IMR-90 (cell line): ENCODE data around the gene GTF2H4. TPM values are rescaled to one million over a fixed set of nuclear protein-coding genes. Genes with fewer than 3 reads are reported as not detected.

Experiments
- ATAC-seq: fragments of 200-7000 bp; cut with Tn5 transposase; 2 replicates; pipeline ENCODE4 v1.9.1; 2020; ENCODE audit warnings: low read depth, mild to moderate bottlenecking, moderate library complexity
- BruUV-seq: library from RNA; stranded (reverse); fragments of 400-500 nt; replicated peaks from 2 replicates; lab custom pipeline; 2021; lab: Mats Ljungman, UMichigan
- CTCF ChIA-PET: fragments of 300-600 bp; formaldehyde crosslinking; extraction: SDS; loops from one replicate; lab custom pipeline; 2021; ENCODE audit warnings: antibody characterized with exemption; lab: Yijun Ruan, JAX
- POLR2A ChIA-PET: fragments of 300-600 bp; sonication (Branson Sonifier 250); formaldehyde crosslinking; loops from one replicate; lab custom pipeline; 2022; ENCODE audit warnings: antibody characterized with exemption; ENCODE audit not compliant: unreplicated experiment; lab: Charles Lee
- DNase-seq: peaks from one replicate; pipeline ENCODE4 v3.0.0; 2013
- H2AFZ ChIP-seq: replicated peaks from 2 replicates; pipeline ENCODE3; 2013; ENCODE audit warnings: low read length, mild to moderate bottlenecking; ENCODE audit not compliant: poor library complexity
- H2AK5ac ChIP-seq: 2 replicates; pipeline ENCODE4 v1.6.1; 2013; ENCODE audit warnings: low read depth, low read length, inconsistent platforms
- H2AK9ac ChIP-seq: replicated peaks from 2 replicates; pipeline ENCODE3; 2013; ENCODE audit warnings: mild to moderate bottlenecking, low read depth, low read length, moderate library complexity; ENCODE audit not compliant: poor library complexity
- H2BK120ac ChIP-seq: 2 replicates; pipeline ENCODE4 v1.6.1; 2013; ENCODE audit warnings: low read depth, low read length, inconsistent platforms
- H2BK15ac ChIP-seq: 3 replicates; pipeline ENCODE4 v1.6.1; 2013; ENCODE audit warnings: low read depth, low read length, inconsistent platforms
- H2BK20ac ChIP-seq: 2 replicates; pipeline ENCODE4 v1.6.1; 2013; ENCODE audit warnings: low read depth, mild to moderate bottlenecking, inconsistent platforms, low read length, moderate library complexity
- H2BK5ac ChIP-seq: 2 replicates; pipeline ENCODE4 v1.6.1; 2013; ENCODE audit warnings: mild to moderate bottlenecking, low read depth, low read length, inconsistent platforms; ENCODE audit not compliant: poor library complexity, severe bottlenecking
- H3K14ac ChIP-seq: replicated peaks from 2 replicates; pipeline ENCODE4 v1.6.1; 2013; ENCODE audit warnings: low read depth, low read length, inconsistent platforms
- H3K18ac ChIP-seq: 2 replicates; pipeline ENCODE4 v1.6.1; 2013; ENCODE audit warnings: low read depth, low read length, control low read depth
- H3K23ac ChIP-seq: 2 replicates; pipeline ENCODE4 v1.6.1; 2013; ENCODE audit warnings: low read depth, low read length, inconsistent platforms
- H3K27ac ChIP-seq: 2 replicates; pipeline ENCODE4 v1.5.1; 2013; ENCODE audit warnings: mild to moderate bottlenecking, control low read depth, low read length; ENCODE audit not compliant: insufficient read depth
- H3K27me3 ChIP-seq: 2 replicates; pipeline ENCODE4 v1.6.1; 2013; ENCODE audit warnings: low read length; ENCODE audit not compliant: control insufficient read depth, insufficient read depth
- H3K36me3 ChIP-seq: 2 replicates; pipeline ENCODE4 v1.6.1; 2013; ENCODE audit warnings: low read length, mixed read lengths; ENCODE audit not compliant: control insufficient read depth, insufficient read depth
- H3K4ac ChIP-seq: 2 replicates; pipeline ENCODE4 v1.6.1; 2013; ENCODE audit warnings: low read depth, low read length, inconsistent platforms
- H3K4me1 ChIP-seq: 2 replicates; pipeline ENCODE4 v1.6.1; 2013; ENCODE audit warnings: low read length, mixed read lengths; ENCODE audit not compliant: control insufficient read depth, insufficient read depth
- H3K4me2 ChIP-seq: 2 replicates; pipeline ENCODE4 v1.6.1; 2013; ENCODE audit warnings: low read depth, mild to moderate bottlenecking, control low read depth, low read length, moderate library complexity
- H3K4me3 ChIP-seq: 2 replicates; pipeline ENCODE4 v1.5.1; 2013; ENCODE audit warnings: low read depth, mild to moderate bottlenecking, control low read depth, low read length, moderate library complexity; ENCODE audit not compliant: insufficient read depth
- H3K56ac ChIP-seq: 2 replicates; pipeline ENCODE4 v1.6.1; 2013; ENCODE audit warnings: low read length, inconsistent platforms; ENCODE audit not compliant: insufficient read depth; ENCODE audit errors: extremely low read depth
- H3K79me1 ChIP-seq, 2 experiments: 2 replicates each; pipeline ENCODE4 v1.6.1; 2013; ENCODE audit warnings: low read length in 2 of 2, inconsistent platforms in 1 of 2, low read depth in 1 of 2
- H3K9ac ChIP-seq: 2 replicates; pipeline ENCODE4 v1.6.1; 2013; ENCODE audit warnings: low read depth, low read length, control low read depth
- H3K9me1 ChIP-seq: 2 replicates; pipeline ENCODE4 v1.6.1; 2013; ENCODE audit warnings: low read length, inconsistent platforms; ENCODE audit not compliant: insufficient read depth
- H3K9me3 ChIP-seq: 2 replicates; pipeline ENCODE4 v1.6.1; 2013; ENCODE audit warnings: low read length; ENCODE audit not compliant: control insufficient read depth, insufficient read depth
- H4K20me1 ChIP-seq: 2 replicates; pipeline ENCODE4 v1.6.1; 2013; ENCODE audit warnings: low read length, inconsistent platforms; ENCODE audit not compliant: insufficient read depth
- H4K5ac ChIP-seq: 2 replicates; pipeline ENCODE4 v1.6.1; 2013; ENCODE audit warnings: mild to moderate bottlenecking, low read depth, low read length, control low read depth
- H4K8ac ChIP-seq, 2 experiments: 2 replicates each; pipeline ENCODE4 v1.6.1; 2013; ENCODE audit warnings: low read depth in 2 of 2, low read length in 2 of 2, control low read depth in 1 of 2, inconsistent platforms in 1 of 2
- H4K91ac ChIP-seq: 2 replicates; pipeline ENCODE4 v1.6.1; 2013; ENCODE audit warnings: low read depth, low read length, inconsistent platforms; ENCODE audit not compliant: insufficient read depth
- WGBS, 2 experiments: methylation state at CpG; one replicate each; pipeline versions ENCODE4 v1.1.5 to v1.1.7; 2013; ENCODE audit warnings: missing lambda C conversion rate in 2 of 2; ENCODE audit not compliant: insufficient read length in 1 of 2; ENCODE audit errors: extremely low coverage in 2 of 2; 5-methylcytosine and 5-hydroxymethylcytosine counted together
- dilution Hi-C: fragments of 300-500 bp; cut with HindIII; formaldehyde crosslinking; loops from one replicate; pipeline ENCODE4 v1.14.3; 2018; ENCODE audit warnings: low sequenced_read_pairs; ENCODE audit not compliant: unreplicated experiment
- in situ Hi-C: fragments of 300-500 bp; cut with MboI; formaldehyde crosslinking; loops from 3 replicates; pipeline ENCODE4 v1.14.3; 2019; ENCODE audit warnings: low sequenced_read_pairs, inconsistent platforms, mixed read lengths
- intact Hi-C: fragments of 100-400 bp; cut with micrococcal nuclease; formaldehyde crosslinking; loops from 2 replicates; pipeline ENCODE4 v1.10.0; 2022
- polyA plus RNA-seq, 3 experiments: library from polyadenylated mRNA; depleted of rRNA; stranded (reverse); fragments of >200 nt; gene quantifications; 2 replicates each; pipeline ENCODE4 v1.2.3, GENCODE V29; 2012; ENCODE audit warnings: low replicate concordance in 1 of 3
- total RNA-seq: library from RNA; depleted of rRNA; stranded (reverse); fragments of >200 nt; gene quantifications from 2 replicates; pipeline ENCODE4 v1.2.3, GENCODE V29; 2012
- TF ChIP-seq, protein P1 (sequence below): conservative IDR thresholded peaks from 2 replicates; pipeline ENCODE4 v1.5.1; 2012; ENCODE audit warnings: mild to moderate bottlenecking, low read depth, low read length, improper control_type of control experiment

Gene GTF2H4
- total and polyA plus RNA-seq, 2 of the 4 experiments (the other 2 are of a cell fraction): 13.4 to 30.8 TPM

DNA sequence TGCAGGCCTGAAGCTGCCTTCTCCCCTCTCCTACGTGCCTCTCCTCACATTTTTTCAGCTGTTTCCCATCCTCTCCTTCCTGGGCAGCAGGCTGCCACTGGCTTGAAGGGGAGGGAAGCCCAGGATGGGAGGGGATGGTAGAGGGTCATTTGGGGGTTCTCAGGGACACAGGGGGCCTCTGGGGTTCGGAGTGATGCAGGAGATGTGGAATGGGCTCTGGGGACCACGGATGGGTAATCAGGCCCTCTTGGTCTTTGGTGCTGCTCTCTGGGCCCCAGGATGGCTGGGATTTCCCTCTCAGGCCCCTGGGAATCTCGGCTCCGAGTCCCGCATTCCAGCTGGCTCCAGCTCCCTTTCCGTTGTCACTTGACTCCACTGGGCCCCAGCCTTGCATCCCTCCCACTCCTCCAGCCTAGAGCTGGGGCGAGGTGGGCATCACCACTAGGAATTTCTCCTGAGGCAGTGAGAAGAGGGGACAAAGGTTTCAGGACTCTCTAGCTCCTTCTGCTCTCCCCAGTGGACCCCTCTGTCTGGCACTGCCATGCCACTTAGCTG, 25.7 kb upstream of the GTF2H4 start:
- Histone ChIP-seq H3K27ac (peak overlapping the region; percentile 50), H3K9ac (peak overlapping the region; percentile 32; the same call in 1 of the 2 replicates), H2BK120ac (peak overlapping the region; percentile 89), H2AK9ac (peak overlapping the region; percentile 86), H3K18ac (peak overlapping the region; percentile 66), H4K20me1 (no peaks in the 10 kb centered on the region), H3K4ac (peak overlapping the region; percentile 91), H2BK20ac (peak overlapping the region; percentile 71; the same call in 1 of the 2 replicates), H3K14ac (peak overlapping the region; percentile 93), H3K36me3 (no peaks in the 10 kb centered on the region), H3K9me3 (no peaks in the 10 kb centered on the region), H3K4me1 (peaks cover 41% of the 10 kb centered on the region), H4K91ac (peak overlapping the region; percentile 91), H2BK15ac (peak overlapping the region; percentile 60; the same call in 2 of the 3 replicates), H3K4me2 (peak overlapping the region; percentile 32), H4K8ac (peak overlapping the region; percentile 71 to 85), H3K9me1 (peaks cover 15% of the 10 kb centered on the region), H3K23ac (peak overlapping the region; percentile 35; the same call in 1 of the 2 replicates), H2BK5ac (peak overlapping the region; percentile 74), H2AK5ac (peak overlapping the region; percentile 69), H2AFZ (peak overlapping the region; percentile 90), H3K79me1 (peaks cover 21 to 29% of the 10 kb centered on the region in 2 experiments), H3K56ac (peak overlapping the region; percentile 16; the same call in 1 of the 2 replicates), H3K4me3 (no peak overlapping the region), H3K27me3 (no peaks in the 10 kb centered on the region), H4K5ac (peak overlapping the region; percentile 48)
- in situ Hi-C loops: no loop called here
- ChIA-PET CTCF (interaction anchor here (1.0 to 1.5 kb wide), 4 partner anchors 38 to 60 kb away, joined by 4 to 6 read pairs (median 4); no protein-coding TSS in a partner anchor), POLR2A (interaction anchor here (0.6 to 1.2 kb wide), 2 partner anchors 14 to 138 kb away, joined by 3 read pairs; partner anchors contain the start of gene IER3)
- intact Hi-C loops: no loop called here
- 63% methylated on average over 1 of the region's 8 CpGs; no CpG with 5 or more reads in 1 of the 2 experiments for WGBS, 2 experiments
- ATAC-seq (no peak), DNase-seq (peak; percentile 12)
- BruUV-seq: no TSS peak
- TF ChIP-seq, protein P1, sequence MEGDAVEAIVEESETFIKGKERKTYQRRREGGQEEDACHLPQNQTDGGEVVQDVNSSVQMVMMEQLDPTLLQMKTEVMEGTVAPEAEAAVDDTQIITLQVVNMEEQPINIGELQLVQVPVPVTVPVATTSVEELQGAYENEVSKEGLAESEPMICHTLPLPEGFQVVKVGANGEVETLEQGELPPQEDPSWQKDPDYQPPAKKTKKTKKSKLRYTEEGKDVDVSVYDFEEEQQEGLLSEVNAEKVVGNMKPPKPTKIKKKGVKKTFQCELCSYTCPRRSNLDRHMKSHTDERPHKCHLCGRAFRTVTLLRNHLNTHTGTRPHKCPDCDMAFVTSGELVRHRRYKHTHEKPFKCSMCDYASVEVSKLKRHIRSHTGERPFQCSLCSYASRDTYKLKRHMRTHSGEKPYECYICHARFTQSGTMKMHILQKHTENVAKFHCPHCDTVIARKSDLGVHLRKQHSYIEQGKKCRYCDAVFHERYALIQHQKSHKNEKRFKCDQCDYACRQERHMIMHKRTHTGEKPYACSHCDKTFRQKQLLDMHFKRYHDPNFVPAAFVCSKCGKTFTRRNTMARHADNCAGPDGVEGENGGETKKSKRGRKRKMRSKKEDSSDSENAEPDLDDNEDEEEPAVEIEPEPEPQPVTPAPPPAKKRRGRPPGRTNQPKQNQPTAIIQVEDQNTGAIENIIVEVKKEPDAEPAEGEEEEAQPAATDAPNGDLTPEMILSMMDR: no peak
- dilution Hi-C loops: no loop called here
